Kidney epithelial cell (primary cell): Measurements from ENCODE around the gene FBXL14. TPM values are rescaled to one million over a fixed set of nuclear protein-coding genes. Genes with fewer than 3 reads are reported as not detected.

Experiments
- DNase-seq: peaks from one replicate; pipeline ENCODE4 v3.0.0-alpha.2; 2010; ENCODE audit warnings: low read depth
- H3K27me3 ChIP-seq: 2 replicates; pipeline ENCODE4 v1.6.0; 2011; ENCODE audit warnings: low read length; ENCODE audit not compliant: control insufficient read depth, insufficient read depth
- H3K36me3 ChIP-seq: 2 replicates; pipeline ENCODE4 v1.5.1; 2011; ENCODE audit warnings: low read length; ENCODE audit not compliant: control insufficient read depth, insufficient read depth
- H3K4me3 ChIP-seq: 2 replicates; pipeline ENCODE4 v1.5.1; 2011; ENCODE audit warnings: low read depth, mild to moderate bottlenecking, control low read depth, low read length
- CTCF ChIP-seq: IDR thresholded peaks from 2 replicates; pipeline ENCODE4 v1.5.1; 2011; ENCODE audit warnings: mild to moderate bottlenecking, moderate library complexity, low read length, control low read depth, inconsistent platforms; ENCODE audit not compliant: insufficient read depth, poor library complexity, severe bottlenecking
- total RNA-seq: library from RNA; depleted of rRNA; stranded (reverse); fragments of >200 nt; gene quantifications from 2 replicates; pipeline ENCODE4 v1.2.3, GENCODE V29; 2015

FBXL14 gene
- total RNA-seq, 1 donor from 2014 or later = 17.1 TPM

GRCh38 chr12:1616233-1617066 lies 22.1 kb upstream of the FBXL14 start:
- DNase-seq = no peak
- H3K36me3 ChIP-seq = no peaks in the 10 kb centered on the region
- H3K4me3 ChIP-seq = no peak overlapping the region
- no peaks in the 10 kb centered on the region for H3K27me3 ChIP-seq
- no peak for TF ChIP-seq CTCF

- TF ChIP-seq CTCF = no peak
- H3K4me3 ChIP-seq = no peak overlapping the region
- no peak for DNase-seq
- no peaks in the 10 kb centered on the region for H3K36me3 ChIP-seq
- H3K27me3 ChIP-seq = no peaks in the 10 kb centered on the region
These were observed 20.0 kb upstream of the FBXL14 start for GRCh38 chr12:1614360-1614759.

DNA sequence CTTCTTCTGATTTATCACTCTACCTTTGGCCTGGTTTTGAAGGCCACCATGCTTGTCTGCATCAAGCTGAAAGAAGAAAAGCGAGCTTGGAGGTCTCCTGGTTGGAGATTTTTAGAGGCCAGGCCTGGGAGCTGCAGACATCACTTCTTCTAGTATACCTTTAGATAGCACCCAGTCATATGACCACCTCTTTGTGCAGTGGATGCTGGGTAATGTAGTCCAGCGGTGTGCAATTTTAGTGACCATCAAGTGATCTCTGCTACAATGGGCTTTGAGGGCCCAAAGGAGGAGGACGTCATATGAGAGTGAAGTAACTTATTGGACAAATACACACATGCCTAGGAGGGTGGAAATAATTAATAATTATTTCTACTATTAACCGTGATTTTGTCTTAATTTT lies 19.5 kb upstream of the FBXL14 start:
- Histone ChIP-seq H3K4me3 (no peak overlapping the region), H3K36me3 (no peaks in the 10 kb centered on the region), H3K27me3 (no peaks in the 10 kb centered on the region)
- no peak for DNase-seq
- TF ChIP-seq CTCF = no peak

- no peaks in the 10 kb centered on the region for H3K27me3 ChIP-seq
- TF ChIP-seq CTCF = no peak
- no peaks in the 10 kb centered on the region for H3K36me3 ChIP-seq
- no peak for DNase-seq
- H3K4me3 ChIP-seq = no peak overlapping the region
These were observed 17.6 kb upstream of the FBXL14 start for GRCh38 chr12:1611803-1612572.

DNA sequence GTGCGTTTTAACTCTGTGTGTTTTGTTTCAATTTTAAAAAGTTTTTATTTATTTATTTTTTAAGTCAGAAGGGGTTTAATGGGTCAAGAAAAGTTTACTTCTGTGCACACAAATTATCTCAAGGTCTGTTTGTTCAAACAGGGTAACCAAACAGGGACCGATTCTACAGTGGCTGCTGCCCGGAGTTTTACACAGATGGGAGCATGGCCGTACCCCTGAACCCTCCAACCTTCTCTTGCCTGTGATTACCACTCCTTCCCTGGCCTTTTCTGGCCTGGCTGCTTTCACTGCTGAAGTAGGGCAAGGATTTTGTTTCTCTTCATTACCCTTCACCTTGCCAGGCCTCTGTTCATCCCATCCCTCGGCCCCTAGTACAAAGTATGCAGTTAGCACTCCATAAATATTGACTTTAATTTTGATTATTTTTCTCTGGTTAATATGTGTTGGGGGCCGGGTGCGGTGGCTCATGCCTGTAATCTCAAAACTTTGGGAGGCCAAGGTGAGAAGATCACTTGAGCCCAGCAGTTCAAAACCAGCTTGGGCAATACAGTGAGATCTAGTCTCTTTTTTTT lies 15.8 kb upstream of the FBXL14 start:
- no peak overlapping the region for H3K4me3 ChIP-seq
- no peaks in the 10 kb centered on the region for H3K27me3 ChIP-seq
- no peaks in the 10 kb centered on the region for H3K36me3 ChIP-seq
- DNase-seq = no peak
- TF ChIP-seq CTCF = no peak
